Measurements from ENCODE around the gene DPYSL5. TPM values are rescaled to one million over a fixed set of nuclear protein-coding genes. Genes with fewer than 3 reads are reported as not detected.
"Not testable (repeated sequence)": the region's sequence is repeated elsewhere in the genome, so short reads cannot be mapped to it uniquely, and the experiment has no call there.

DPYSL5 gene
- total RNA-seq, result 1.5 and 3.8 TPM in 2 replicates
- 3.2 TPM for polyA plus RNA-seq (2012)

GRCh38 chr2:26847655-26848335 is at the start of gene DPYSL5:
DPYSL5 (plus strand) TSS chr2:26848132; CDS start chr2:26898500, 50,368 bp downstream.
- no peak for DNase-seq (ENCODE audit: low read depth)

GRCh38 chr2:26801328-26801727 is 46.6 kb upstream of the DPYSL5 start:
- no peak for DNase-seq (ENCODE audit: low read depth)

GRCh38 chr2:26801796-26802195 is 46.1 kb upstream of the DPYSL5 start:
- no peak for DNase-seq (ENCODE audit: low read depth)

- no peak for DNase-seq (ENCODE audit: low read depth)
Observed at GRCh38 chr2:26805241-26805676, 42.7 kb upstream of the DPYSL5 start.

- DNase-seq (ENCODE audit: low read depth), result peak; percentile 27
Observed at GRCh38 chr2:26807788-26808460, 40.0 kb upstream of the DPYSL5 start.

GRCh38 chr2:26809211-26809610 is 38.7 kb upstream of the DPYSL5 start:
- no peak for DNase-seq (ENCODE audit: low read depth)

GRCh38 chr2:26809876-26810577 is 37.9 kb upstream of the DPYSL5 start:
- no peak for DNase-seq (ENCODE audit: low read depth)

- DNase-seq (ENCODE audit: low read depth), result no peak
Observed at GRCh38 chr2:26811261-26811660, 36.7 kb upstream of the DPYSL5 start.

- no peak for DNase-seq (ENCODE audit: low read depth)
Observed at GRCh38 chr2:26811791-26812694, 35.9 kb upstream of the DPYSL5 start.

- DNase-seq (ENCODE audit: low read depth), result no peak
Observed at GRCh38 chr2:26812731-26813130, 35.2 kb upstream of the DPYSL5 start.

GRCh38 chr2:26814072-26814765 is 33.7 kb upstream of the DPYSL5 start:
- not testable (repeated sequence) for DNase-seq (ENCODE audit: low read depth)

GRCh38 chr2:26816893-26817292 is 31.0 kb upstream of the DPYSL5 start:
- DNase-seq (ENCODE audit: low read depth), result no peak

GRCh38 chr2:26818255-26818654 is 29.7 kb upstream of the DPYSL5 start:
- no peak for DNase-seq (ENCODE audit: low read depth)

- DNase-seq (ENCODE audit: low read depth), result no peak
Observed at GRCh38 chr2:26818972-26819371, 29.0 kb upstream of the DPYSL5 start.

- no peak for DNase-seq (ENCODE audit: low read depth)
Observed at GRCh38 chr2:26820932-26821331, 27.0 kb upstream of the DPYSL5 start.

GRCh38 chr2:26822877-26823276 is 25.1 kb upstream of the DPYSL5 start:
- DNase-seq (ENCODE audit: low read depth), result peak; percentile 21

- DNase-seq (ENCODE audit: low read depth), result peak; percentile 43
Observed at GRCh38 chr2:26838121-26838906, 9.6 kb upstream of the DPYSL5 start.

GRCh38 chr2:26840937-26841610 is 6.9 kb upstream of the DPYSL5 start:
- no peak for DNase-seq (ENCODE audit: low read depth)

GRCh38 chr2:26843041-26843440 is 4.9 kb upstream of the DPYSL5 start:
- no peak for DNase-seq (ENCODE audit: low read depth)

Data from myocyte (in vitro differentiated cells).